HG02642 (cell line): Measurements from ENCODE around the gene SHISA7.

ENCODE experiments used
- ATAC-seq: cut with Tn5 transposase; IDR thresholded peaks from one replicate; pipeline ENCODE4 v1.9.1; 2021; ENCODE audit warnings: mild to moderate bottlenecking; ENCODE audit not compliant: unreplicated experiment, poor library complexity

Gene SHISA7

GRCh38 chr19:55391702-55392615, 51.1 kb downstream of the SHISA7 start:
- ATAC-seq, result no peak

GRCh38 chr19:55391191-55391670, 51.9 kb downstream of the SHISA7 start:
- no peak for ATAC-seq

GRCh38 chr19:55390461-55390880, 52.6 kb downstream of the SHISA7 start:
- no peak for ATAC-seq

- no peak for ATAC-seq
These were observed 53.4 kb downstream of the SHISA7 start for GRCh38 chr19:55389386-55390317.

GRCh38 chr19:55387736-55388497, 55.2 kb downstream of the SHISA7 start:
- no peak for ATAC-seq

- no peak for ATAC-seq
These were observed 56.6 kb downstream of the SHISA7 start for GRCh38 chr19:55386493-55386971.

GRCh38 chr19:55385724-55386492, 57.2 kb downstream of the SHISA7 start, which contains the start of gene RPL28:
Gene RPL28 (plus strand): TSS chr19:55385932. CDS start chr19:55386358, 426 bp downstream.
- peak; percentile 77 for ATAC-seq

- peak; percentile 57 for ATAC-seq
These were observed 58.0 kb downstream of the SHISA7 start for GRCh38 chr19:55384920-55385723.

GRCh38 chr19:55384131-55384919, 58.8 kb downstream of the SHISA7 start, which contains the start of gene TMEM238:
Gene TMEM238 (minus strand): TSS chr19:55384292. CDS start chr19:55384259, 33 bp downstream.
- ATAC-seq, result no peak

GRCh38 chr19:55383279-55384130, 59.6 kb downstream of the SHISA7 start:
- ATAC-seq, result no peak

GRCh38 chr19:55382522-55383054, 60.5 kb downstream of the SHISA7 start:
- no peak for ATAC-seq

GRCh38 chr19:55382013-55382412, 61.1 kb downstream of the SHISA7 start:
- no peak for ATAC-seq

GRCh38 chr19:55379174-55379573, 63.9 kb downstream of the SHISA7 start:
- ATAC-seq, result no peak
